UCSD-AML1 (cell line): ENCODE data around the gene ZRANB1.

Source experiments
- DNase-seq: peaks from one replicate; lab custom pipeline; 2025; ENCODE audit not compliant: unreplicated experiment; lab: John Stamatoyannopoulos, UW

ZRANB1 gene

GRCh38 chr10:125017547-125018298, 75.8 kb downstream of the ZRANB1 start:
- DNase-seq: no peak

DNA sequence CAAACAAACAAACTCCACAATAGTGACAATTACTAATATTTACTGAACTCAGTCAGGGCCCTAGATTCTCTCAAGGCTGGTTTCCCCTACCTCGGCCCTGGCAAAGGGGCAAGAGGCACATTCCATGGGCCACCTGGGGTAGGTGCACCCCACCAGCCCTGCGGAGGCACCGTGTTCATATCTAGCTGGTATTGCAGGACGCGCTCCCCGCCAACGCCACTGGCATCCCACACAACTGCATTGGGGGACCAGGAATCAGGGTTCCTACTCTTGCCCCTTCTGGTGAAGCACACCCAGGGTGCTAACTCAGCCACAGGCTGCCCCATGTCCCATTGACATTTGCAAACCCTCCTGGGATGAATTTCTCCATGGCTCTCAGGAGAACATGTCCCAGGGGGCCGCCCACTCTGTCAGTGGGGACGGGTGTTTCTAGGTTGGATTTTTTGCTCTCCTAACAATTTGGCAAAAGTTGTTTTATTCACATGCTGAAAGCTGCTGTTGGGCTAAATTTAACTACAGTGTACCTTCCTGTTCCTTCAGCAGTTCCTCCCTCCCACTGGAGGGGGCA, 76.7 kb downstream of the ZRANB1 start:
- no peak for DNase-seq

GRCh38 chr10:125020386-125020785, 78.5 kb downstream of the ZRANB1 start:
- no peak for DNase-seq

- no peak for DNase-seq
Measured at GRCh38 chr10:125020871-125021270, 78.9 kb downstream of the ZRANB1 start.

DNA sequence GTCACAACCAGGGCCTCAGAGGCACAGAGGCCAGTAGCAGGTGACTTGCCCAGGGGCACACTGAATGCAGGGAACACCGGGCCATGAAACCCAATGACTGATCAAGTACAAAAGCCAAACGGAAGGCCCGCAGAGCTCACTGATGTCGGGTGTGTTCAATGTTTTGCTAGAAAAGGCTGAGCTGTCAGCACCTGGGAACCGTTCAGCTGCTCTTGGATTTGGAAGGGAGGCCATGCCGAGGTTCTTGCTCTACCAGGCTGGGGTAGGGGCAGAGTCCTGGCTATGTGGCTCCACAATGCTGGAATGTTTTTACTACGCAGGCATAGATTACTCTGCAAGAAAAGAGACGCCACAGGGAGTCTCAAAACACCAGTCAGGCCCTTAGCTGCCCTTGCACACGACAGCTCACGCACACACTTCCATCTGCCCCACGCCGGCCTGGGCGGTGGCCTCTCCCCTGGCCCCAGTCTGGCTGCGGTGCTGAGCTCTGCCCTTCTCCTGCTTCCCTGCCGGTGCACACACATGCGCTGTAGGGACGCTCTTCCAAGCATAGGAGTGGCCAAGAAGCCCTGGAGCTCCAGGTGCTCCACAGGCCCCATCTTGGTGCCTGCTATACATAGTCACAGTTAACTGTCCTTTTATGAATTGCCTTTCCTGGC, 79.9 kb downstream of the ZRANB1 start:
- no peak for DNase-seq

DNA sequence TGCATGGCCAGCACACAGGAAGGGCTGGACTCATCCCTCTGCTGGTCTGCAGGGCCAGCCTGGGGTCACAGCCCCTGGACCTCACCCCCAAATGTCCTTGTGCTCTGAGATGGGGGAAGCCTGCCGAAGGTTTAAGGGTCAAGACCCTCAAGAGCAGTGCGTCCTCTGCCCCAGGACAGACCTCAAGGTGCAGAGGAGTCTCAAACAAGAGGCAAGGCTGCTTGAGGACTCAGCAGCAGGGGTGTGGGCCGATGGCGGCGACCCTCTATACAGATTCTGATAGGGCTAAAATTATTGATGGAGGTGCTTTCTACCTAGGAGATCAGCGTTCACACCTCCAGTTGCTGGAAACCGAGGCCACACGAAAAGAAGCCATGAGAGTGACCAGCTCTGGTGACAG, 80.7 kb downstream of the ZRANB1 start:
- no peak for DNase-seq

- no peak for DNase-seq
Measured at GRCh38 chr10:125023255-125023654, 81.3 kb downstream of the ZRANB1 start.

GRCh38 chr10:125023862-125024496, 82.1 kb downstream of the ZRANB1 start:
- DNase-seq: no peak

GRCh38 chr10:125024497-125025234, 82.7 kb downstream of the ZRANB1 start:
- no peak for DNase-seq

GRCh38 chr10:125025341-125025740, 83.4 kb downstream of the ZRANB1 start:
- no peak for DNase-seq

DNA sequence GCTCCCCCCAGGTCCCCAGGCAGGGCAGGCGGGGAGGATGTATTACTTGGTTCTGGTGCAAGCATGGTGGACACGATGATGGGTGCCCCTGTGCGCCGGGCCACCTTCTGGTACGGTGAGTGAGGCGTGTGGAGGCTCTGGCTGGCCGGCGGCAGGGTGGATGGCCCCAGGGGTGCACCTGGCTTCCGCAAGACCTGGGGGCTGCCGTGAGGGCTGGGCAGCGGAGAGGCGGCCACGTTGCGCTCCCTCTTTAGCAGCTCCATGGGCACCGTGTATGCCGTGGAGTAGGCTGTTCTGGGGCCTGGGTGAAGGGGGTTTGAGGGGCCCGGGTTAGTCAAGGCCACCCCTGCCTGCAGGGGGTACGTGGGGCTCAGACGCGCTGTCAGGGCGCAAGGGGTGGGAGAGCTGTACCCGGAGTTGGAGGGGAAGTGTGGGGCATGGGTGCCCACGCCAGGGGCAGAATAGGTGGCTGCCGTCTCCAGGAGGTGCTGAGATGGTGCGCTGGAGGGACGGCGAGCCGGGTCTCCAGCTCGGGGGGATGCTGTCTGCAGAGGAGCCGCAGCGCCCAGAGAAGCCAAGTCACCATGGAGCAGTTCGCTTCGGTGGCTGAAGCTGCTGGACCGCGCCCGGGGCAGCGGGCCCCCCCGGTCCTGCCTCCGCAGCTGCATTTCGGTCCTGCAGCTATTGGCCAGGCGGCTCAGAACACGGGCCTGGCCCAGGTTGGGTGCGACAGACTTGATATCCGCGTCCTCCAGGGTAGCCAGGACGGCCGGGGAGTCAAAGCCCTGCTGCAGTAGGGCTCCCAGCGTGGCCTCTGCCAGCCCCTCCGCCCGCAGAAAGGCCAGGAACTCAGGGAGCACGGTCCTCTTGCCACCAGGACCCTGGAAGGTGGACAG, 84.4 kb downstream of the ZRANB1 start:
- no peak for DNase-seq

- DNase-seq: no peak
Measured at GRCh38 chr10:125026974-125027735, 85.2 kb downstream of the ZRANB1 start.

DNA sequence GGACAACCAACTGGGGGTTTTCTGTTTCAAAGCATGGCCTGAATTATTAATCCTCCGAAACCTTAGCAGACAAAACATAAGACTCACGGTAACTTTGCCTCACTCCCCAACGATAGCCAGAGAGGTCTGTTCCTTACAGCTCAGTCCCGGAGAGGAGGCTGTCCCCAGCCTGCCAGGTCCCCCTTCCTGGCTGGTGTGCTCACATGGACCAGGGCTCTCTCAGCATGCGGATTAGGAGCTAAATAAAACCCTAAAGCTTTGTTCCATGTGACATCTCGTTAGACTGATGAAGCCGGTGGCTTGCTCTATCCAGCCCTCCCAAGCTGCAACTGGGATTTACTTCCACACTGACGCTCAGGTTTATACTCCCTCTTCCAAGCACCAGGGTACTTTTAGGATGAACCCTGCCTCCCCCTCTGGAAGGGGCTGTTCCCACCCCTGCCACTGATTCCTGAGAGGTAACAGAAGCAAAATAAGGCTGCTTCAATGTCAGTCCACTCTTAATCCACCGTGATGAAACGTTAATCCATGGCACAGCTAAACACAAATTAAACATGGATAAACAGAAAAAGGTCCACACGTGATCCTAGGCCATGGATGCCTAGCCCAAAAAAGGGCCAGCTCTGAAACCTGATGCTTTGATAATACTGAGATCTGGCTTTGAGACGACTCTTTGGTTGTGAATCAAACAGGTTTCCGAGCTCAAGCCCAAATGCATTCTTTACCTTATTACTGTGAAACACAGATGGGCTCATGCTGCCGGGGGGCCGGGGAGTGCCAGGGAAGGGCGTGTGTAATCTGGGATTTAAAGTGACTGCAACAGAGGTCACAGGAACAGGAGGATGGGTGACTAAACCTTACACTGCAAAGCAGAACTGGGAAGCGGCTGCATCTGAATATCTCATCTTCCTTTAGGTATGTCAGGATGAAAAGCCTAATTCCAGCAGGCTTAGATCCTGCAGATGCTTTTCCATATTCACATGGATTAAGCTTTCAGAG, 86.2 kb downstream of the ZRANB1 start:
- DNase-seq: no peak

GRCh38 chr10:125029584-125030242, 87.8 kb downstream of the ZRANB1 start:
- no peak for DNase-seq

DNA sequence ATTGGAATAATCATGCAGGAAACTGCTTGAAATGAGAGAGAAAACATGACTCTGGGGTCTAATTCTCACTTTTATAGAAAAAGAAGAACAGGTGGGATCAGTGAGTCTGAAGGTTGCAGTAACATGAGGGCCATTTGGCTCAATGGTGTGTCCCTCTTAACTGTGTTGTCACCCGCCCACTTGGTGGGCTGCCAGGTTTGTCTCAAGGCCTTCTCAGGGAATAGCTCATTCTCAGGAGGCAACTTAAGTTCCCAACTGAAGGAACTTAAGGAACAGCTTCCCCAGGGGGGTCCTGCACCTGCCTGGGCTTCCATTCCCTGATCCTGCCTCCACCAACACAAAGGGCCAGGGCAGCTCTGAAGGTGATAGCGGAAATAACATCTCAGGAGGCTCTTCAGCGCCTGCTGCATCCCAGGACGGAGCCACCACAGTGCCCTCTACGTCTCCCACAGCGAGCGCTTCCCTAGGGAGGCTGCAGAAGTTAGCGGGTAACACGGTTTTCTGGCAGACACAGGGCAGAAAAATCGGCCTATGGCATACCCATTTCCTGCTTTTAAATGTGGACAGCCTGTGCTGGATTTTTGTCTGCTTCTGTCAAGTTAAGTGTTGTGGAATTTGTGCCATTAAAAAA, 88.8 kb downstream of the ZRANB1 start:
- DNase-seq: no peak

GRCh38 chr10:125032474-125033020, 90.6 kb downstream of the ZRANB1 start:
- no peak for DNase-seq
